B cell (primary cell): ENCODE data around the gene CCDC57.

Experiments used
- EZH2 ChIP-seq: IDR thresholded peaks from 2 replicates; pipeline ENCODE4 v1.6.1; 2012; ENCODE audit warnings: borderline replicate concordance, low read depth, mild to moderate bottlenecking, moderate library complexity, low read length; ENCODE audit not compliant: insufficient read depth, poor library complexity, severe bottlenecking
- TF ChIP-seq, protein P1 (sequence below): fragments of 200-600 bp; IDR thresholded peaks from one replicate; pipeline ENCODE4 v1.8.0; 2022; ENCODE audit warnings: antibody characterized with exemption, mild to moderate bottlenecking

- TF ChIP-seq, protein P1, sequence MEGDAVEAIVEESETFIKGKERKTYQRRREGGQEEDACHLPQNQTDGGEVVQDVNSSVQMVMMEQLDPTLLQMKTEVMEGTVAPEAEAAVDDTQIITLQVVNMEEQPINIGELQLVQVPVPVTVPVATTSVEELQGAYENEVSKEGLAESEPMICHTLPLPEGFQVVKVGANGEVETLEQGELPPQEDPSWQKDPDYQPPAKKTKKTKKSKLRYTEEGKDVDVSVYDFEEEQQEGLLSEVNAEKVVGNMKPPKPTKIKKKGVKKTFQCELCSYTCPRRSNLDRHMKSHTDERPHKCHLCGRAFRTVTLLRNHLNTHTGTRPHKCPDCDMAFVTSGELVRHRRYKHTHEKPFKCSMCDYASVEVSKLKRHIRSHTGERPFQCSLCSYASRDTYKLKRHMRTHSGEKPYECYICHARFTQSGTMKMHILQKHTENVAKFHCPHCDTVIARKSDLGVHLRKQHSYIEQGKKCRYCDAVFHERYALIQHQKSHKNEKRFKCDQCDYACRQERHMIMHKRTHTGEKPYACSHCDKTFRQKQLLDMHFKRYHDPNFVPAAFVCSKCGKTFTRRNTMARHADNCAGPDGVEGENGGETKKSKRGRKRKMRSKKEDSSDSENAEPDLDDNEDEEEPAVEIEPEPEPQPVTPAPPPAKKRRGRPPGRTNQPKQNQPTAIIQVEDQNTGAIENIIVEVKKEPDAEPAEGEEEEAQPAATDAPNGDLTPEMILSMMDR = no peak
- TF ChIP-seq EZH2 = no peak
These were observed 3.9 kb upstream of the CCDC57 start for GRCh38 chr17:82216301-82217119.
